HCT116 (cell line): ENCODE results near the gene PHF21A.

Experiments
- ATF3 ChIP-seq: IDR thresholded peaks from 2 replicates; pipeline ENCODE4 v1.6.1; 2012
- CEBPB ChIP-seq: IDR thresholded peaks from 2 replicates; pipeline ENCODE4 v1.6.1; 2012; ENCODE audit warnings: low read depth
- CTCF ChIP-seq, 3 experiments: fragments of 200-600 bp in 1 of 3; sonication (generic) in 1 of 3; IDR thresholded peaks in 2 of 3; conservative IDR thresholded peaks in 1 of 3; 2 replicates each; pipeline ENCODE4 v1.5.1; 2012 to 2017; ENCODE audit warnings: low read depth in 2 of 3, low read length in 2 of 3, antibody characterized with exemption in 1 of 3, borderline replicate concordance in 1 of 3, control low read depth in 1 of 3, mild to moderate bottlenecking in 1 of 3, mixed read lengths in 1 of 3, mixed run types in 1 of 3, moderate library complexity in 1 of 3; ENCODE audit not compliant: insufficient read depth in 1 of 3
- EZH2 ChIP-seq: fragments of 200-600 bp; sonication (generic); IDR thresholded peaks from 2 replicates; pipeline ENCODE4 v1.6.1; 2017; ENCODE audit warnings: antibody characterized with exemption, mixed run types
- EZH2phosphoT487 ChIP-seq: fragments of 200-600 bp; IDR thresholded peaks from 2 replicates; pipeline ENCODE4 v1.6.1; 2018; ENCODE audit warnings: antibody characterized with exemption, borderline replicate concordance
- POLR2A ChIP-seq: IDR thresholded peaks from 2 replicates; pipeline ENCODE4 v1.7.0; 2011; ENCODE audit warnings: borderline replicate concordance; ENCODE audit not compliant: insufficient read depth, insufficient read length; ENCODE audit errors: extremely low read depth
- POLR2AphosphoS5 ChIP-seq: IDR thresholded peaks from 2 replicates; pipeline ENCODE4 v1.6.1; 2011; ENCODE audit warnings: mild to moderate bottlenecking, low read depth, low read length, moderate library complexity
- RAD21 ChIP-seq: IDR thresholded peaks from 2 replicates; pipeline ENCODE4 v1.6.1; 2012; ENCODE audit warnings: low read depth, mild to moderate bottlenecking
- SP1 ChIP-seq: IDR thresholded peaks from 2 replicates; pipeline ENCODE4 v1.6.1; 2012; ENCODE audit warnings: low read depth
- SRF ChIP-seq: IDR thresholded peaks from 2 replicates; pipeline ENCODE4 v1.6.1; 2012; ENCODE audit warnings: low read depth
- ZNF274 ChIP-seq: fragments of 200-500 bp; sonication (Bioruptor generic); IDR thresholded peaks from 2 replicates; pipeline ENCODE4 v1.6.1; 2014; ENCODE audit warnings: mild to moderate bottlenecking, low read depth, low read length, inconsistent platforms

- no peak for TF ChIP-seq CEBPB
- TF ChIP-seq EZH2phosphoT487, result no peak
- TF ChIP-seq CTCF (IDR thresholded peaks at IDR 0.05 in 2 of 3, conservative IDR thresholded peaks at IDR 0.05 in 1 of 3; ENCODE audit: borderline replicate concordance in 1 of 3, insufficient read depth in 1 of 3, low read depth in 2 of 3, low read length in 2 of 3), result no peak
- no peak for TF ChIP-seq ATF3
- TF ChIP-seq RAD21, result no peak
- no peak for TF ChIP-seq POLR2AphosphoS5
- no peak for TF ChIP-seq ZNF274
- TF ChIP-seq SRF, result no peak
- no peak for TF ChIP-seq SP1
- TF ChIP-seq EZH2, result no peak
- no peak for TF ChIP-seq POLR2A
Observed at GRCh38 chr11:46107780-46108179, 13.5 kb downstream of the PHF21A start.
